G401.6 (cell line): Measurements from ENCODE around the gene FES.
"Not testable (repeated sequence)": the region's sequence is repeated elsewhere in the genome, so short reads cannot be mapped to it uniquely, and the experiment has no call there.

ENCODE experiments used
- FAIRE-seq: peaks from 2 replicates; lab custom pipeline; 2012; peaks lifted over from hg19 to GRCh38; lab: Jason Lieb, UNC

The FES gene

GRCh38 chr15:90910441-90911301 is 26.4 kb downstream of the FES start:
- FAIRE-seq: no peak

- FAIRE-seq: no peak
Observed at GRCh38 chr15:90911302-90911623, 27.0 kb downstream of the FES start.

GRCh38 chr15:90911906-90912769 is 27.8 kb downstream of the FES start:
- no peak for FAIRE-seq

GRCh38 chr15:90912770-90913075 is 28.4 kb downstream of the FES start:
- no peak for FAIRE-seq

- FAIRE-seq: no peak
Observed at GRCh38 chr15:90913398-90913944, 29.2 kb downstream of the FES start.

- no peak for FAIRE-seq
Observed at GRCh38 chr15:90914305-90915080, 30.2 kb downstream of the FES start.

GRCh38 chr15:90915216-90915807 is 31.0 kb downstream of the FES start:
- no peak for FAIRE-seq

GRCh38 chr15:90915808-90916440 is 31.6 kb downstream of the FES start:
- FAIRE-seq: no peak

- FAIRE-seq: no peak
Observed at GRCh38 chr15:90916461-90916860, 32.2 kb downstream of the FES start.

GRCh38 chr15:90917569-90917968 is 33.3 kb downstream of the FES start:
- FAIRE-seq: no peak

- FAIRE-seq: no peak
Observed at GRCh38 chr15:90918034-90918788, 33.9 kb downstream of the FES start.

GRCh38 chr15:90918835-90919234 is 34.5 kb downstream of the FES start:
- no peak for FAIRE-seq

GRCh38 chr15:90921887-90922286 is 37.6 kb downstream of the FES start:
- no peak for FAIRE-seq

GRCh38 chr15:90922712-90923322 is 38.5 kb downstream of the FES start:
- FAIRE-seq: not testable (repeated sequence)

GRCh38 chr15:90924375-90924774 is 40.1 kb downstream of the FES start:
- FAIRE-seq: no peak

GRCh38 chr15:90926766-90927165 is 42.5 kb downstream of the FES start:
- not testable (repeated sequence) for FAIRE-seq

GRCh38 chr15:90928106-90928505 is 43.8 kb downstream of the FES start:
- FAIRE-seq: not testable (repeated sequence)

GRCh38 chr15:90929246-90930019 is 45.1 kb downstream of the FES start:
- FAIRE-seq: no peak

GRCh38 chr15:90930861-90931574 is 46.7 kb downstream of the FES start:
- no peak for FAIRE-seq
